Fibroblast of skin of back (primary cell): ENCODE measurements around the gene SLC20A1.

Experiments used
- DNase-seq: peaks from one replicate; pipeline ENCODE4 v3.0.0-alpha.2; 2013

SLC20A1 gene

DNA sequence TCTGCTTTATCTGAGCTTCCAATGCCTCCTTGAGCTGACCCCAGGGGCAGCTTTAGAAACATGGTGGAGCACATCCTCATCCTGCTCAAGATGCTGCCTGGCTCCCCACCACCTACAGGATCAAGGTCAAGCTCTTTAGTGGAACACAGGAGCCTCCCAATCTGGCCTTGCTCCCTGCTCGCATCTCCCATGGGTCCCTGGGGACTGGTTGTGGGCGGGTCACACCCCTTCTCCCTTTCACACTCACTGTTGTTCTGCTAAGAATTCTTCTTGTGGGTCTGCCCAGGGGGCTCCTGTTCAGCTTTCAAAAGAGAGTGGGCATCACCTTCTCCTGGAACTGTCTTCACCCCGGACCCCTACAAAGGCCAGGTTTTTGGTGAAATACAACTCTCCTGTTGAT lies 66.7 kb downstream of the SLC20A1 start:
- no peak for DNase-seq

DNA sequence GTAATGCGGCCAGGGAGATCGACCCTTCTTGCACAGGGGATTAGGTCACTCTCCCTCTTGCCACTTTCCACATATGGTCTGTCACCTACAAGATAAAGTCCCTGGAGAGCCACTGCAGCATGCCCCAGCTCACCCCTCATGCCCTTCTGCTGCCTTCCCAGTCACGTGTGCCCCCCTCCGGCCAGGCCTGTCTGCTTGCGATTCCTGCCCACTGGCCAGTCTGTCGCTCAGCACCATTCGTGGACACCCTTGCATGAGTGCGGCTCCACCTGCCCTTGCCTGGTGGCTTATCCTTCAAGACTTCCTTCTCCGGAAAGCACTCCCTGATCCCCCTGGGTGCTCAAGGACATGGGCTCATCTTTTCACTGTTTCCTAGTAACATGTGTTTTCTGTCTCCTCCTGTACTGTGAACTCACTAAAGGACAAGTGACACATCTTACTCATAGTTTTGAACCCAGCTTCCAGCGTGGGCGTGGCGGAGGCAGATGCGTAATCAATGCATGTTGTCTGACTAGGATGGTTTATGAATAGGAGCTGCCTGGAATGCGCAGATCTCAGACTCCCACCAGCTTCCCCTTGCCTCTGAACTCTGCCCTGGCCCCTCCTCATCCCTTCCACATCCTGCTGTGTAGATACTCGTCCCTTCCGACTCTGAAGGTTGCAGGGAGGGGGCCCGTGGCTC lies 67.3 kb downstream of the SLC20A1 start:
- DNase-seq, result peak; percentile 40
